Hematopoietic multipotent progenitor cell treated with erythropoietin and hydrocortisone succinate and interleukin-3 and kit ligand, for 17 days (in vitro differentiated cells): ENCODE results near the gene LHFPL5.

Experiments used
- DNase-seq: peaks from one replicate; pipeline ENCODE4 v3.0.0-alpha.2; 2015; ENCODE audit warnings: low spot score

The LHFPL5 gene

DNA sequence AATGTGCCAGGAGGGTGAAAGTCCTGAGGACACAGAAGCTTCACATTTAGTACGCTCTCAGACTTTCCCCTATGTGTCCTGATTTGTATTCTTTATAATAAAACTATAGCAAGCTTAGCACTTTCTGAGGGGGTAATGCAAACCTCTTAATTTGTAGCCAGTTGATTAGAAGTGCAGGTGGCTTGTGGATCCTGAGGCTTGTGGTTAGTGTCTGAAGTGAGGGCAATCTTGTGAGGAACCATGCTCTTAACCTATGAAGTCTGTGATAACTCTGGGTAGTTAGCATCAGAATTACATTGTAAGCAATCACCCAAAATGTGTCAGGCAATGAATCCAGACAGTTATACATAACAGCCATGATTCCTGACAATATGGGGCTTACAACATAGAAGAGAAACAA, 51.1 kb downstream of the LHFPL5 start:
- no peak for DNase-seq

- DNase-seq = no peak
These were observed 52.7 kb downstream of the LHFPL5 start for GRCh38 chr6:35857853-35858252.

DNA sequence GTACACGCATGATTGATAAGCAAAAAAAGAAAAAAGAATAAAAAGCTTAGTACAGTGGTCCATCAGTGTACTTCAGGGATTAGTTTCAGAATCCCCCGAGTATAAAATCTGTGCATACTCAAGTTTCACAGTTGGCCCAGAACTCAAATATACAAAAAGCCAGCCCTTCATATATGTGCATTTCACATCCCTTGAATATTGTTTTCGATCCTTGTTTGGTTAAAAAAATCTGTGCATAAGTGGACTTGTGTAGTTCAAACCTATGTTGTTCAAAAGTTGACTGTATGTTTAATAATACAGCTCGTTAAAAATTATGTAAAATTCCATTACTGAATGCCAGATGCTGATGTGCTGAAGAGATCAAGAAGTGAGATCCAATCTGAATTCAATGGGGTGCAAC, 54.2 kb downstream of the LHFPL5 start:
- no peak for DNase-seq
